ENCODE results near the gene ZMIZ1. TPM values are rescaled to one million over a fixed set of nuclear protein-coding genes. Genes with fewer than 3 reads are reported as not detected.

Gene ZMIZ1
- polyA plus RNA-seq, 3 donors: 3.3 to 64.6 (median 8.9) TPM

- DNase-seq: no peak
- Mint-ChIP-seq H3K4me3 (no peak overlapping the region), H3K27me3 (ENCODE audit: low read depth in 3 of 3) (no peaks in the 10 kb centered on the region), H3K4me1 (peaks cover 4% of the 10 kb centered on the region), H3K27ac (no peak overlapping the region), H3K9me3 (peaks cover 0 to 1% (median 0%) of the 10 kb centered on the region in 7 donors), H3K36me3 (peaks cover 39 to 66% of the 10 kb centered on the region in 2 donors)
- Histone ChIP-seq H3K36me3 (replicated peaks in 1 of 2; ENCODE audit: control insufficient read depth in 1 of 2, insufficient read depth in 2 of 2, low read length in 2 of 2) (peaks cover 47 to 89% of the 10 kb centered on the region in 2 donors), H3K4me1 (ENCODE audit: control insufficient read depth in 1 of 2, insufficient read depth in 2 of 2, low read length in 2 of 2) (peaks cover 0 to 5% of the 10 kb centered on the region in 2 donors), H3K4me3 (replicated peaks in 1 of 3; ENCODE audit: low read depth in 2 of 3, low read length in 3 of 3) (no peak overlapping the region), H3K9ac (ENCODE audit: insufficient read depth, low read length, poor library complexity, severe bottlenecking) (no peak overlapping the region), H3K4me2 (replicated peaks; ENCODE audit: extremely low read depth, low read length, poor library complexity, severe bottlenecking) (no peak overlapping the region), H3K79me2 (ENCODE audit: insufficient read depth, low read length) (peaks cover 38% of the 10 kb centered on the region), H2AFZ (ENCODE audit: insufficient read depth, low read depth, low read length, poor library complexity, severe bottlenecking) (no peak overlapping the region), H3K27me3 (ENCODE audit: control insufficient read depth in 2 of 2, insufficient read depth in 2 of 2, low read length in 2 of 2) (no peaks in the 10 kb centered on the region), H4K20me1 (ENCODE audit: insufficient read depth, low read length) (peaks cover 100% of the 10 kb centered on the region), H3K27ac (ENCODE audit: low read depth in 1 of 2, low read length in 2 of 2) (no peak overlapping the region), H3K9me3 (replicated peaks in 1 of 2; ENCODE audit: control insufficient read depth in 1 of 2, insufficient read depth in 1 of 2, low read length in 2 of 2) (no peaks in the 10 kb centered on the region)
- WGBS (ENCODE audit: insufficient coverage): over 99% methylated on average over 11 of the region's 12 CpGs
- TF ChIP-seq, protein P1, sequence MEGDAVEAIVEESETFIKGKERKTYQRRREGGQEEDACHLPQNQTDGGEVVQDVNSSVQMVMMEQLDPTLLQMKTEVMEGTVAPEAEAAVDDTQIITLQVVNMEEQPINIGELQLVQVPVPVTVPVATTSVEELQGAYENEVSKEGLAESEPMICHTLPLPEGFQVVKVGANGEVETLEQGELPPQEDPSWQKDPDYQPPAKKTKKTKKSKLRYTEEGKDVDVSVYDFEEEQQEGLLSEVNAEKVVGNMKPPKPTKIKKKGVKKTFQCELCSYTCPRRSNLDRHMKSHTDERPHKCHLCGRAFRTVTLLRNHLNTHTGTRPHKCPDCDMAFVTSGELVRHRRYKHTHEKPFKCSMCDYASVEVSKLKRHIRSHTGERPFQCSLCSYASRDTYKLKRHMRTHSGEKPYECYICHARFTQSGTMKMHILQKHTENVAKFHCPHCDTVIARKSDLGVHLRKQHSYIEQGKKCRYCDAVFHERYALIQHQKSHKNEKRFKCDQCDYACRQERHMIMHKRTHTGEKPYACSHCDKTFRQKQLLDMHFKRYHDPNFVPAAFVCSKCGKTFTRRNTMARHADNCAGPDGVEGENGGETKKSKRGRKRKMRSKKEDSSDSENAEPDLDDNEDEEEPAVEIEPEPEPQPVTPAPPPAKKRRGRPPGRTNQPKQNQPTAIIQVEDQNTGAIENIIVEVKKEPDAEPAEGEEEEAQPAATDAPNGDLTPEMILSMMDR (IDR thresholded peaks at IDR 0.05): no peak
- intact Hi-C loops (cut with micrococcal nuclease): no loop called here
Observed at GRCh38 chr10:79162022-79162421, 93.3 kb downstream of the ZMIZ1 start.

- no peaks in the 10 kb centered on the region for H3K4me1 ChIP-seq (ENCODE audit: control insufficient read depth in 1 of 2, insufficient read depth in 2 of 2, low read length in 2 of 2)
- H3K4me2 ChIP-seq (replicated peaks; ENCODE audit: extremely low read depth, low read length, poor library complexity, severe bottlenecking): no peak overlapping the region
- no peak for DNase-seq
- peaks cover 100% of the 10 kb centered on the region for H4K20me1 ChIP-seq (ENCODE audit: insufficient read depth, low read length)
- H3K9me3 ChIP-seq (replicated peaks in 1 of 2; ENCODE audit: control insufficient read depth in 1 of 2, insufficient read depth in 1 of 2, low read length in 2 of 2): no peaks in the 10 kb centered on the region
- Mint-ChIP-seq H3K27me3 (ENCODE audit: low read depth in 3 of 3) (no peaks in the 10 kb centered on the region), H3K4me1 (peaks cover 3% of the 10 kb centered on the region), H3K4me3 (no peak overlapping the region), H3K36me3 (peaks cover 47 to 74% of the 10 kb centered on the region in 2 donors), H3K27ac (peak overlapping the region in 2 of 7 donors; percentile 42 to 55), H3K9me3 (peaks cover 0 to 1% (median 0%) of the 10 kb centered on the region in 7 donors)
- H3K9ac ChIP-seq (ENCODE audit: insufficient read depth, low read length, poor library complexity, severe bottlenecking): no peak overlapping the region
- intact Hi-C loops (cut with micrococcal nuclease): no loop called here
- H3K4me3 ChIP-seq (replicated peaks in 1 of 3; ENCODE audit: low read depth in 2 of 3, low read length in 3 of 3): no peak overlapping the region
- H3K27ac ChIP-seq (ENCODE audit: low read depth in 1 of 2, low read length in 2 of 2): no peak overlapping the region
- peaks cover 58 to 97% of the 10 kb centered on the region in 2 donors for H3K36me3 ChIP-seq (replicated peaks in 1 of 2; ENCODE audit: control insufficient read depth in 1 of 2, insufficient read depth in 2 of 2, low read length in 2 of 2)
- 91% methylated on average over 16 of the region's 17 CpGs for WGBS (ENCODE audit: insufficient coverage)
- peaks cover 27% of the 10 kb centered on the region for H3K79me2 ChIP-seq (ENCODE audit: insufficient read depth, low read length)
- H3K27me3 ChIP-seq (ENCODE audit: control insufficient read depth in 2 of 2, insufficient read depth in 2 of 2, low read length in 2 of 2): no peaks in the 10 kb centered on the region
- TF ChIP-seq, protein P1 (IDR thresholded peaks at IDR 0.05): no peak
- no peak overlapping the region for H2AFZ ChIP-seq (ENCODE audit: insufficient read depth, low read depth, low read length, poor library complexity, severe bottlenecking)
Observed at GRCh38 chr10:79162861-79163665, 94.3 kb downstream of the ZMIZ1 start.
